K562 (cell line): ENCODE data around the gene SHLD1. TPM values are rescaled to one million over a fixed set of nuclear protein-coding genes. Genes with fewer than 3 reads are reported as not detected.

Experiments
- ARHGAP35 ChIP-seq: fragments of 450-650 bp; IDR thresholded peaks from 2 replicates; pipeline ENCODE4 v1.6.1; 2018; ENCODE audit not compliant: partially characterized antibody
- MTA3 ChIP-seq: fragments of 450-650 bp; formaldehyde crosslinking; IDR thresholded peaks from 2 replicates; pipeline ENCODE4 v1.6.1; 2017; ENCODE audit warnings: mild to moderate bottlenecking, borderline replicate concordance
- USF2 ChIP-seq: sonication (generic); formaldehyde crosslinking; IDR thresholded peaks from 2 replicates; pipeline ENCODE4 v1.5.0; 2020; ENCODE audit warnings: missing genetic modification reagents
- ZBTB43 ChIP-seq: sonication (generic); formaldehyde crosslinking; IDR thresholded peaks from 2 replicates; pipeline ENCODE4 v1.8.0; 2023; ENCODE audit warnings: mild to moderate bottlenecking, missing genetic modification reagents
- ZNF696 ChIP-seq: fragments of 250-450 bp; sonication (Bioruptor Pico); conservative IDR thresholded peaks from 2 replicates; pipeline ENCODE4 v1.4.0; 2020; ENCODE audit warnings: mild to moderate bottlenecking, moderate library complexity
- ZNF79 ChIP-seq: fragments of 250-450 bp; sonication (Bioruptor Pico); IDR thresholded peaks from 2 replicates; pipeline ENCODE4 v1.4.0; 2020; ENCODE audit warnings: low read depth, mild to moderate bottlenecking, moderate library complexity
- polyA plus RNA-seq, 8 experiments: library from polyadenylated mRNA; depleted of rRNA in 4 of 8; stranded (reverse) in 5 of 8; unstranded in 3 of 8; fragments of >200 nt; fragmentation: Nextera tagmentation in 2 of 8; fragmentation: Illumina TruSeq in 1 of 8; extraction: Ambion mirVana in 2 of 8; extraction: Trizol in 1 of 8; gene quantifications; 2 replicates each; pipeline versions ENCODE4 v1.2.1 to v1.2.3, GENCODE V29; 2011 to 2014; ENCODE audit warnings: inconsistent platforms in 1 of 8, missing spikeins in 1 of 8
- total RNA-seq, 7 experiments: library from RNA; depleted of rRNA in 6 of 7; stranded (reverse); fragments of >200 nt in 6 of 7; fragmentation: Illumina TruSeq in 2 of 7; extraction: Trizol in 2 of 7; gene quantifications; 2 replicates each; pipeline versions ENCODE4 v1.2.1 to v1.2.3, GENCODE V29; 2011 to 2021; ENCODE audit warnings: low replicate concordance in 1 of 7
- TF ChIP-seq, protein P1 (sequence below): fragments of 450-650 bp; IDR thresholded peaks from 2 replicates; pipeline ENCODE4 v1.6.1; 2016; ENCODE audit warnings: mild to moderate bottlenecking, moderate library complexity
- TF ChIP-seq, protein P2 (sequence below): sonication (generic); IDR thresholded peaks from 2 replicates; pipeline ENCODE4 v1.6.1; 2016

SHLD1 gene
- total and polyA plus RNA-seq, 9 of the 15 experiments (the other 6 are each of a cell fraction or from before 2014, with no cell fraction given) = 3.7 to 21.6 (median 8.2) TPM

- TF ChIP-seq, protein P1, sequence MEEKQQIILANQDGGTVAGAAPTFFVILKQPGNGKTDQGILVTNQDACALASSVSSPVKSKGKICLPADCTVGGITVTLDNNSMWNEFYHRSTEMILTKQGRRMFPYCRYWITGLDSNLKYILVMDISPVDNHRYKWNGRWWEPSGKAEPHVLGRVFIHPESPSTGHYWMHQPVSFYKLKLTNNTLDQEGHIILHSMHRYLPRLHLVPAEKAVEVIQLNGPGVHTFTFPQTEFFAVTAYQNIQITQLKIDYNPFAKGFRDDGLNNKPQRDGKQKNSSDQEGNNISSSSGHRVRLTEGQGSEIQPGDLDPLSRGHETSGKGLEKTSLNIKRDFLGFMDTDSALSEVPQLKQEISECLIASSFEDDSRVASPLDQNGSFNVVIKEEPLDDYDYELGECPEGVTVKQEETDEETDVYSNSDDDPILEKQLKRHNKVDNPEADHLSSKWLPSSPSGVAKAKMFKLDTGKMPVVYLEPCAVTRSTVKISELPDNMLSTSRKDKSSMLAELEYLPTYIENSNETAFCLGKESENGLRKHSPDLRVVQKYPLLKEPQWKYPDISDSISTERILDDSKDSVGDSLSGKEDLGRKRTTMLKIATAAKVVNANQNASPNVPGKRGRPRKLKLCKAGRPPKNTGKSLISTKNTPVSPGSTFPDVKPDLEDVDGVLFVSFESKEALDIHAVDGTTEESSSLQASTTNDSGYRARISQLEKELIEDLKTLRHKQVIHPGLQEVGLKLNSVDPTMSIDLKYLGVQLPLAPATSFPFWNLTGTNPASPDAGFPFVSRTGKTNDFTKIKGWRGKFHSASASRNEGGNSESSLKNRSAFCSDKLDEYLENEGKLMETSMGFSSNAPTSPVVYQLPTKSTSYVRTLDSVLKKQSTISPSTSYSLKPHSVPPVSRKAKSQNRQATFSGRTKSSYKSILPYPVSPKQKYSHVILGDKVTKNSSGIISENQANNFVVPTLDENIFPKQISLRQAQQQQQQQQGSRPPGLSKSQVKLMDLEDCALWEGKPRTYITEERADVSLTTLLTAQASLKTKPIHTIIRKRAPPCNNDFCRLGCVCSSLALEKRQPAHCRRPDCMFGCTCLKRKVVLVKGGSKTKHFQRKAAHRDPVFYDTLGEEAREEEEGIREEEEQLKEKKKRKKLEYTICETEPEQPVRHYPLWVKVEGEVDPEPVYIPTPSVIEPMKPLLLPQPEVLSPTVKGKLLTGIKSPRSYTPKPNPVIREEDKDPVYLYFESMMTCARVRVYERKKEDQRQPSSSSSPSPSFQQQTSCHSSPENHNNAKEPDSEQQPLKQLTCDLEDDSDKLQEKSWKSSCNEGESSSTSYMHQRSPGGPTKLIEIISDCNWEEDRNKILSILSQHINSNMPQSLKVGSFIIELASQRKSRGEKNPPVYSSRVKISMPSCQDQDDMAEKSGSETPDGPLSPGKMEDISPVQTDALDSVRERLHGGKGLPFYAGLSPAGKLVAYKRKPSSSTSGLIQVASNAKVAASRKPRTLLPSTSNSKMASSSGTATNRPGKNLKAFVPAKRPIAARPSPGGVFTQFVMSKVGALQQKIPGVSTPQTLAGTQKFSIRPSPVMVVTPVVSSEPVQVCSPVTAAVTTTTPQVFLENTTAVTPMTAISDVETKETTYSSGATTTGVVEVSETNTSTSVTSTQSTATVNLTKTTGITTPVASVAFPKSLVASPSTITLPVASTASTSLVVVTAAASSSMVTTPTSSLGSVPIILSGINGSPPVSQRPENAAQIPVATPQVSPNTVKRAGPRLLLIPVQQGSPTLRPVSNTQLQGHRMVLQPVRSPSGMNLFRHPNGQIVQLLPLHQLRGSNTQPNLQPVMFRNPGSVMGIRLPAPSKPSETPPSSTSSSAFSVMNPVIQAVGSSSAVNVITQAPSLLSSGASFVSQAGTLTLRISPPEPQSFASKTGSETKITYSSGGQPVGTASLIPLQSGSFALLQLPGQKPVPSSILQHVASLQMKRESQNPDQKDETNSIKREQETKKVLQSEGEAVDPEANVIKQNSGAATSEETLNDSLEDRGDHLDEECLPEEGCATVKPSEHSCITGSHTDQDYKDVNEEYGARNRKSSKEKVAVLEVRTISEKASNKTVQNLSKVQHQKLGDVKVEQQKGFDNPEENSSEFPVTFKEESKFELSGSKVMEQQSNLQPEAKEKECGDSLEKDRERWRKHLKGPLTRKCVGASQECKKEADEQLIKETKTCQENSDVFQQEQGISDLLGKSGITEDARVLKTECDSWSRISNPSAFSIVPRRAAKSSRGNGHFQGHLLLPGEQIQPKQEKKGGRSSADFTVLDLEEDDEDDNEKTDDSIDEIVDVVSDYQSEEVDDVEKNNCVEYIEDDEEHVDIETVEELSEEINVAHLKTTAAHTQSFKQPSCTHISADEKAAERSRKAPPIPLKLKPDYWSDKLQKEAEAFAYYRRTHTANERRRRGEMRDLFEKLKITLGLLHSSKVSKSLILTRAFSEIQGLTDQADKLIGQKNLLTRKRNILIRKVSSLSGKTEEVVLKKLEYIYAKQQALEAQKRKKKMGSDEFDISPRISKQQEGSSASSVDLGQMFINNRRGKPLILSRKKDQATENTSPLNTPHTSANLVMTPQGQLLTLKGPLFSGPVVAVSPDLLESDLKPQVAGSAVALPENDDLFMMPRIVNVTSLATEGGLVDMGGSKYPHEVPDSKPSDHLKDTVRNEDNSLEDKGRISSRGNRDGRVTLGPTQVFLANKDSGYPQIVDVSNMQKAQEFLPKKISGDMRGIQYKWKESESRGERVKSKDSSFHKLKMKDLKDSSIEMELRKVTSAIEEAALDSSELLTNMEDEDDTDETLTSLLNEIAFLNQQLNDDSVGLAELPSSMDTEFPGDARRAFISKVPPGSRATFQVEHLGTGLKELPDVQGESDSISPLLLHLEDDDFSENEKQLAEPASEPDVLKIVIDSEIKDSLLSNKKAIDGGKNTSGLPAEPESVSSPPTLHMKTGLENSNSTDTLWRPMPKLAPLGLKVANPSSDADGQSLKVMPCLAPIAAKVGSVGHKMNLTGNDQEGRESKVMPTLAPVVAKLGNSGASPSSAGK = no peak
- TF ChIP-seq ZBTB43 (CRISPR knock-in tag) (no peak), ZNF696 (CRISPR knock-in tag) (no peak), MTA3 (peak; percentile 70; the same call in 1 of the 2 replicates), ZNF79 (CRISPR knock-in tag) (no peak), ARHGAP35 (no peak), USF2 (CRISPR knock-in tag) (peak; percentile 64)
- TF ChIP-seq, protein P2, sequence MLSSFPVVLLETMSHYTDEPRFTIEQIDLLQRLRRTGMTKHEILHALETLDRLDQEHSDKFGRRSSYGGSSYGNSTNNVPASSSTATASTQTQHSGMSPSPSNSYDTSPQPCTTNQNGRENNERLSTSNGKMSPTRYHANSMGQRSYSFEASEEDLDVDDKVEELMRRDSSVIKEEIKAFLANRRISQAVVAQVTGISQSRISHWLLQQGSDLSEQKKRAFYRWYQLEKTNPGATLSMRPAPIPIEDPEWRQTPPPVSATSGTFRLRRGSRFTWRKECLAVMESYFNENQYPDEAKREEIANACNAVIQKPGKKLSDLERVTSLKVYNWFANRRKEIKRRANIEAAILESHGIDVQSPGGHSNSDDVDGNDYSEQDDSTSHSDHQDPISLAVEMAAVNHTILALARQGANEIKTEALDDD = peak; percentile 88
These were observed 30.3 kb upstream of the SHLD1 start (continued) for GRCh38 chr20:5719861-5720403.
